Endothelial cell of umbilical vein (primary cell): ENCODE measurements around the gene HECW1. TPM values are rescaled to one million over a fixed set of nuclear protein-coding genes. Genes with fewer than 3 reads are reported as not detected.

Source experiments
- BruUV-seq: library from RNA; stranded (reverse); fragments of 400-500 nt; replicated peaks from 2 replicates; lab custom pipeline; 2021; lab: Mats Ljungman, UMichigan
- CTCF ChIA-PET: fragments of 300-600, 350-600 bp; sonication (Branson Sonifier 250); formaldehyde crosslinking; loops from one replicate; lab custom pipeline; 2021; ENCODE audit warnings: antibody characterized with exemption, inconsistent platforms; lab: Charles Lee
- POLR2A ChIA-PET: fragments of 300-600, 350-600 bp; sonication (Branson Sonifier 250); formaldehyde crosslinking; loops from one replicate; lab custom pipeline; 2021; ENCODE audit warnings: antibody characterized with exemption, inconsistent platforms; lab: Charles Lee
- DNase-seq: peaks from one replicate; pipeline ENCODE4 v3.0.0-alpha.2; 2011; ENCODE audit warnings: low read depth, low spot score
- FAIRE-seq: peaks from 2 replicates; lab custom pipeline; 2011; peaks lifted over from hg19 to GRCh38; lab: Jason Lieb, UNC
- H2AFZ ChIP-seq: 2 replicates; pipeline ENCODE4 v1.6.0; 2012; ENCODE audit warnings: low read depth, low read length, control low read depth, inconsistent platforms
- H3K27ac ChIP-seq: 2 replicates; pipeline ENCODE4 v1.5.1; 2011; ENCODE audit warnings: low read depth, mild to moderate bottlenecking, control low read depth, low read length, moderate library complexity; ENCODE audit not compliant: insufficient read depth
- H3K27me3 ChIP-seq, 2 experiments: 2 replicates each; pipeline versions ENCODE4 v1.6.0 to v1.6.1; 2011; ENCODE audit warnings: low read length in 2 of 2, mixed read lengths in 1 of 2; ENCODE audit not compliant: control insufficient read depth in 2 of 2, insufficient read depth in 2 of 2
- H3K36me3 ChIP-seq, 2 experiments: 2 replicates in 1 of 2; 3 replicates in 1 of 2; pipeline ENCODE4 v1.5.1; 2011; ENCODE audit warnings: low read length in 2 of 2, mild to moderate bottlenecking in 1 of 2, moderate library complexity in 1 of 2; ENCODE audit not compliant: control insufficient read depth in 2 of 2, insufficient read depth in 2 of 2; ENCODE audit errors: extremely low read depth in 1 of 2
- H3K4me1 ChIP-seq: 3 replicates; pipeline ENCODE4 v1.5.1; 2011; ENCODE audit warnings: mild to moderate bottlenecking, low read length; ENCODE audit not compliant: control insufficient read depth, insufficient read depth; ENCODE audit errors: extremely low read depth
- H3K4me2 ChIP-seq: 2 replicates; pipeline ENCODE4 v1.6.1; 2011; ENCODE audit warnings: low read length, control low read depth, mixed read lengths; ENCODE audit not compliant: insufficient read depth
- H3K4me3 ChIP-seq, 3 experiments: fragments of 200-600 bp in 1 of 3; sonication (generic), shearing (Covaris generic) in 1 of 3; replicated peaks in 1 of 3; 2 replicates each; pipeline ENCODE4 v1.5.1; 2011 to 2016; ENCODE audit warnings: control low read depth in 3 of 3, low read length in 3 of 3, mild to moderate bottlenecking in 2 of 3, inconsistent platforms in 1 of 3, low read depth in 1 of 3, moderate library complexity in 1 of 3; ENCODE audit not compliant: insufficient read depth in 1 of 3
- H3K79me2 ChIP-seq: 2 replicates; pipeline ENCODE4 v1.6.0; 2012; ENCODE audit warnings: low read length, inconsistent platforms; ENCODE audit not compliant: control insufficient read depth, insufficient read depth
- H3K9ac ChIP-seq: replicated peaks from 2 replicates; pipeline ENCODE3; 2011; ENCODE audit warnings: low read length, control low read depth; ENCODE audit not compliant: insufficient read depth; ENCODE audit errors: extremely low read depth
- H3K9me1 ChIP-seq: replicated peaks from 3 replicates; pipeline ENCODE4 v1.6.0; 2011; ENCODE audit warnings: mild to moderate bottlenecking, low read length; ENCODE audit not compliant: control insufficient read depth, insufficient read depth; ENCODE audit errors: extremely low read depth
- H3K9me3 ChIP-seq: replicated peaks from 2 replicates; pipeline ENCODE4 v1.5.1; 2012; ENCODE audit warnings: low read length, inconsistent platforms; ENCODE audit not compliant: control insufficient read depth, insufficient read depth
- H4K20me1 ChIP-seq: replicated peaks from 2 replicates; pipeline ENCODE3; 2011; ENCODE audit warnings: mild to moderate bottlenecking, low read length; ENCODE audit not compliant: control insufficient read depth, insufficient read depth; ENCODE audit errors: extremely low read depth
- CTCF ChIP-seq, 2 donors: IDR thresholded peaks; 1 replicate in 1 of 2; 2 replicates in 1 of 2; pipeline ENCODE4 v1.5.1; 2011; ENCODE audit warnings: low read length in 2 of 2, mild to moderate bottlenecking in 2 of 2, moderate library complexity in 2 of 2, control low read depth in 1 of 2, inconsistent platforms in 1 of 2, low read depth in 1 of 2; ENCODE audit not compliant: insufficient read depth in 1 of 2; ENCODE audit errors: extremely low read depth in 1 of 2
- JUN ChIP-seq: IDR thresholded peaks from 2 replicates; pipeline ENCODE4 v1.6.1; 2011; ENCODE audit warnings: borderline replicate concordance, low read depth; ENCODE audit not compliant: insufficient read length, insufficient read depth
- MAX ChIP-seq: IDR thresholded peaks from 2 replicates; pipeline ENCODE4 v1.6.1; 2011; ENCODE audit not compliant: insufficient read depth, insufficient read length
- POLR2AphosphoS5 ChIP-seq: IDR thresholded peaks from 2 replicates; pipeline ENCODE4 v1.6.1; 2012; ENCODE audit warnings: low read depth, mild to moderate bottlenecking, control low read depth, low read length, moderate library complexity; ENCODE audit not compliant: insufficient read depth
- dilution Hi-C: fragments of 300-500 bp; cut with MboI; formaldehyde crosslinking; loops from one replicate; pipeline ENCODE4 v1.15.0; 2019; ENCODE audit warnings: low sequenced_read_pairs; ENCODE audit not compliant: extremely low pct_ligation_motif_present
- intact Hi-C: fragments of 100-400 bp; cut with micrococcal nuclease; formaldehyde crosslinking; loops from one replicate; pipeline ENCODE4 v1.10.0; 2022
- polyA plus RNA-seq, 4 experiments: library from polyadenylated mRNA; depleted of rRNA in 3 of 4; stranded (reverse) in 3 of 4; unstranded in 1 of 4; fragments of >200 nt; gene quantifications; 2 replicates each; pipeline versions ENCODE4 v1.2.1 to v1.2.3, GENCODE V29; 2011 to 2012; ENCODE audit warnings: missing spikeins in 1 of 4
- total RNA-seq: library from RNA; stranded (reverse); gene quantifications from 2 replicates; pipeline ENCODE4 v1.2.3, GENCODE V29; 2021

HECW1 gene
- total and polyA plus RNA-seq, 2 donors (not counting 3 experiments of a cell fraction or from before 2014, with no cell fraction given): not detected

GRCh38 chr7:43110791-43111535, 1.5 kb upstream of the HECW1 start:
- intact Hi-C loops: no loop called here
- Histone ChIP-seq H3K9me3 (no peaks in the 10 kb centered on the region), H3K36me3 (no peaks in the 10 kb centered on the region), H3K27me3 (peaks cover 48 to 64% of the 10 kb centered on the region in 2 experiments), H3K27ac (no peak overlapping the region), H3K79me2 (no peaks in the 10 kb centered on the region), H3K4me3 (no peak overlapping the region), H3K4me1 (no peaks in the 10 kb centered on the region), H3K4me2 (no peak overlapping the region), H2AFZ (no peak overlapping the region), H3K9me1 (no peaks in the 10 kb centered on the region), H4K20me1 (no peaks in the 10 kb centered on the region), H3K9ac (no peak overlapping the region)
- no TSS peak for BruUV-seq
- ChIA-PET POLR2A (no interaction called here), CTCF (interaction anchor here (1.0 kb wide), 1 partner anchor 11 kb away, joined by 3 read pairs; no protein-coding TSS in a partner anchor)
- no peak for TF ChIP-seq MAX
- no peak for TF ChIP-seq CTCF (IDR thresholded peaks at IDR 0.05; ENCODE audit: extremely low read depth in 1 of 2, insufficient read depth in 1 of 2, low read depth in 1 of 2, low read length in 2 of 2)
- TF ChIP-seq POLR2AphosphoS5: no peak
- no peak for TF ChIP-seq JUN
- dilution Hi-C loops: no loop called here
- DNase-seq: no peak
- no peak for FAIRE-seq
